RWPE2 (cell line): ENCODE measurements around the gene LMOD3.

Source experiments
- ATAC-seq: fragments of 200-7000 bp; cut with Tn5 transposase; 3 replicates; pipeline ENCODE4 v1.9.1; 2021; ENCODE audit warnings: low read depth
- DNase-seq: peaks from one replicate; pipeline ENCODE4 v3.0.0-alpha.2; 2020; ENCODE audit warnings: low spot score
- H3K27ac ChIP-seq: fragments of 450-650 bp; 2 replicates; pipeline ENCODE4 v1.5.1; 2017; ENCODE audit warnings: mild to moderate bottlenecking; ENCODE audit not compliant: poor library complexity, severe bottlenecking
- H3K27me3 ChIP-seq: fragments of 250-450 bp; sonication (Bioruptor Pico); 2 replicates; pipeline ENCODE4 v1.5.1; 2021; ENCODE audit warnings: mild to moderate bottlenecking, moderate library complexity; ENCODE audit not compliant: insufficient read depth, poor library complexity, severe bottlenecking
- H3K36me3 ChIP-seq: fragments of 250-450 bp; sonication (Bioruptor Pico); 2 replicates; pipeline ENCODE4 v1.5.1; 2020; ENCODE audit warnings: low read depth, mild to moderate bottlenecking, moderate library complexity
- H3K4me1 ChIP-seq: fragments of 250-450 bp; sonication (Bioruptor Pico); 2 replicates; pipeline ENCODE4 v1.5.1; 2021; ENCODE audit warnings: mild to moderate bottlenecking, moderate library complexity; ENCODE audit not compliant: insufficient read depth, poor library complexity, severe bottlenecking
- H3K4me3 ChIP-seq: fragments of 250-450 bp; sonication (Bioruptor Pico); 2 replicates; pipeline ENCODE4 v1.5.1; 2021; ENCODE audit warnings: mild to moderate bottlenecking, moderate library complexity; ENCODE audit not compliant: severe bottlenecking
- H3K9me3 ChIP-seq: fragments of 250-450 bp; sonication (Bioruptor Pico); 2 replicates; pipeline ENCODE4 v1.5.1; 2021; ENCODE audit warnings: mild to moderate bottlenecking, moderate library complexity; ENCODE audit not compliant: severe bottlenecking
- TF ChIP-seq, protein P1 (sequence below): fragments of 450-650 bp; IDR thresholded peaks from one replicate; pipeline ENCODE4 v1.5.1; 2017; ENCODE audit warnings: mild to moderate bottlenecking, moderate library complexity; ENCODE audit not compliant: poor library complexity, severe bottlenecking

LMOD3 gene

DNA sequence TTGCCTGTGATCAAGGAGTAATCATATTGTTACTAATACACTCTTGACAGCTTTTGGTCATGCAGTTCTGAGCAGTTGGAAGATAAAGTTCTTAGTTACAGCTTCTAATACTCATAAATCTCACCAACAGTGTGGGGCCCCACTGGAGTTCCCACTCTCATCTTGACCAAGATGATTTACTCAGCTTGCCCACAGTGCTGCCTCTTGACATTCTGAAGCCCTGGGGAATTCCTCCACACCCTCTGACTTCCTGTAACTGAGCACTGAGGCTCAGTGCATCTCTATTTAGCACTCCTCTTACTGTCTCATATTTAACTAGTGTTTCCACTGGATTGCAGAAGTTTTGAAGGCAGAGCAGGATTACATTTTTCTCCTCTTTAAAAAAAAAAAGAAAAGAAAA lies 39.6 kb downstream of the LMOD3 start:
- H3K4me3 ChIP-seq = no peak overlapping the region
- TF ChIP-seq, protein P1, sequence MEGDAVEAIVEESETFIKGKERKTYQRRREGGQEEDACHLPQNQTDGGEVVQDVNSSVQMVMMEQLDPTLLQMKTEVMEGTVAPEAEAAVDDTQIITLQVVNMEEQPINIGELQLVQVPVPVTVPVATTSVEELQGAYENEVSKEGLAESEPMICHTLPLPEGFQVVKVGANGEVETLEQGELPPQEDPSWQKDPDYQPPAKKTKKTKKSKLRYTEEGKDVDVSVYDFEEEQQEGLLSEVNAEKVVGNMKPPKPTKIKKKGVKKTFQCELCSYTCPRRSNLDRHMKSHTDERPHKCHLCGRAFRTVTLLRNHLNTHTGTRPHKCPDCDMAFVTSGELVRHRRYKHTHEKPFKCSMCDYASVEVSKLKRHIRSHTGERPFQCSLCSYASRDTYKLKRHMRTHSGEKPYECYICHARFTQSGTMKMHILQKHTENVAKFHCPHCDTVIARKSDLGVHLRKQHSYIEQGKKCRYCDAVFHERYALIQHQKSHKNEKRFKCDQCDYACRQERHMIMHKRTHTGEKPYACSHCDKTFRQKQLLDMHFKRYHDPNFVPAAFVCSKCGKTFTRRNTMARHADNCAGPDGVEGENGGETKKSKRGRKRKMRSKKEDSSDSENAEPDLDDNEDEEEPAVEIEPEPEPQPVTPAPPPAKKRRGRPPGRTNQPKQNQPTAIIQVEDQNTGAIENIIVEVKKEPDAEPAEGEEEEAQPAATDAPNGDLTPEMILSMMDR = no peak
- peaks cover 58% of the 10 kb centered on the region for H3K4me1 ChIP-seq
- H3K27ac ChIP-seq = peak overlapping the region; percentile 94
- no peak for DNase-seq
- ATAC-seq = peak; percentile 28
- H3K36me3 ChIP-seq = peaks cover 17% of the 10 kb centered on the region
- H3K27me3 ChIP-seq = no peaks in the 10 kb centered on the region
- no peaks in the 10 kb centered on the region for H3K9me3 ChIP-seq

DNA sequence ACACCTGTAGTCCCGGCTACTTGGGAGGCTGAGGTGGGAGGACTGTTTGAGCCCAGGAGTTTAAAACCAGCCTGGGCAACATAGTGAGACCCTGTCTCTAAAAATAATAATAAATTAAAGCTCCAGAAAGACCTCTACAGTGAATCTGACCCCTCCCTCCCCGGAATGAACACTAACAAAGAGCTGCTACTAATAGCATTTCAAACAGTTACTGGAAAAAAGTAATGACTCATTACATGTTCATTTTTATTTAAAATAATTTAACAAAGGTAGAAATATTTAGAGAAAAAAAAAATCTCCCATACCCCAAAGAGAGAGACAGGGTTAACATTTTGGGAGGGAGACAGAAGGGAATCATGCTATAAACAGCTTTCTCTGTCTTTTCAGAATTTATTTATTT lies 40.0 kb downstream of the LMOD3 start:
- H3K9me3 ChIP-seq = no peaks in the 10 kb centered on the region
- peaks cover 17% of the 10 kb centered on the region for H3K36me3 ChIP-seq
- DNase-seq = no peak
- ATAC-seq = no peak
- no peaks in the 10 kb centered on the region for H3K27me3 ChIP-seq
- peak overlapping the region; percentile 94 for H3K27ac ChIP-seq
- no peak overlapping the region for H3K4me3 ChIP-seq
- TF ChIP-seq, protein P1 = no peak
- H3K4me1 ChIP-seq = peaks cover 55% of the 10 kb centered on the region

DNA sequence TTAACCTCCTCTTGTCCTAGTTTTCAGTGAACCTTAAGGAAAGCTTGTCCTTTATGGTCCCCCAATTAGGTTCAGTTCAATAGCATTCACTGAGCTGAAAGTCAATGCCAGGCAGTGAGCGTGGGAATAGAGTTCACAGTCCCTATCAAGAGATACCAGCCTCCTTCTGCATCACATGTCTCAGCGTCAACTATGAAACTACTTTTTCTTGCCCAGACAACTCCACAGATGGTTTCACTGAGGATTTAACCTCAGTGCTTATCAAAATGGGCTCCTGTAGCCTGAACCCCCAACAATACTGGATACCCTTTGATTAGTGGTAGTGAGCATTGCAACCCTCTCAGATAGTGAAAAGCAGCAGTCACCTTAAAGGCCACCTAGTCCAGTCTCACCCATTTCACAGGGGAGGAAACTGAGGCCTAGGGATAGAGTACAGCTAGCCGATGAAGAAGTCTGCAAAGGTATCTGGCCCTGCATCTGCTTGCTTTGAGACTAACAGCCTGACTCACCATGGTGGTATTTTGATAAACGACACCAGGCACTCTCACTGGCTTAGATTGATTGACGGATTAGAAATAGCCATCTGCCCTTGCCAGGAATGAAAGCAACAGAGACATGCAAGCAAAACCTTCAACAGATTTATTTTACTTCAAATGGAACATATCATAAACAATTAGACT lies 40.7 kb downstream of the LMOD3 start:
- peaks cover 49% of the 10 kb centered on the region for H3K4me1 ChIP-seq
- TF ChIP-seq, protein P1 = no peak
- DNase-seq (no peak), ATAC-seq (peak; percentile 10; the same call in 1 of the 3 replicates)
- H3K9me3 ChIP-seq = no peaks in the 10 kb centered on the region
- no peak overlapping the region for H3K4me3 ChIP-seq
- peak overlapping the region; percentile 94 for H3K27ac ChIP-seq
- no peaks in the 10 kb centered on the region for H3K27me3 ChIP-seq
- H3K36me3 ChIP-seq = peaks cover 18% of the 10 kb centered on the region

DNA sequence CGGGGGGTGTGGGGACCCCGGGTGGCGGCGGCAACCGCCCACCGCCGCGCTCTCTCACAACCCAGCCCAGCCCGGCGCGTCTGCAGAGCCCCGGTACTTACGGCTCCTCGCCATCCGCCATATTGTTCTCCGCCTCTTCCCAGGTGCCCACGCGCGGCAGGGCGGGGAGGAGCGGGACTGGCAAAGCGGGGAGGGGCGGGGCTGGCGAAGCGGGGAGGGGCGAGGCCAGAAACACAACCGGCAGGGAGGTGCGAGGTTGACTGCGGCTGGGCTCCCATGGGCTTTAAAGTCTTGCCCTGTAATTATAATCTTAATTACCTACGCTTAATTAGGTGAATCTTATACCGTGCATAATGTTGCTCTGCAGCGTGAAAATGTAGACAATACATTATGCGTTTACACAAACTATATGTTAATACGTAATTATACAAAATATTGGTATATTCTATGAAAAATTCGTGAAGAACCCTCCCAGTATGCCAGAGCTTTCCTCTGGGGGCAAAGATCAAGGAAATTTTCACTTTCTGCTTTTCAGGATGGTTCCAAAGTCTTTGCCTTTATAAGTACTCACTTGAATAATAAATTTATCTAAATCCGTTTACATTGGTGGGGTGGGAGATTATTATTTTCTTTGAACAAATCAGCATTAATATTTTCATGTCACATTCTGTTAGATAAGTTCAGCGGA lies 42.0 kb downstream of the LMOD3 start, which contains the start of gene UBA3:
Gene UBA3 (minus strand): TSS at position 133 of the 688 bp plus-strand sequence. CDS start 12 bp downstream, at position 121.
- peak; percentile 77 for ATAC-seq
- TF ChIP-seq, protein P1 = no peak
- peaks cover 45% of the 10 kb centered on the region for H3K4me1 ChIP-seq

More for the DNA sequence above, 42.0 kb downstream of the LMOD3 start, which contains the start of gene UBA3:
- peak; percentile 91 for DNase-seq
- Histone ChIP-seq H3K4me3 (peak within 1 kb of the TSS; percentile 81), H3K27ac (peak within 1 kb of the TSS; percentile 37), H3K36me3 (peaks cover 27% of the 10 kb centered on the region), H3K9me3 (no peaks in the 10 kb centered on the region), H3K27me3 (no peaks in the 10 kb centered on the region)
